GM21619 (cell line): ENCODE measurements around the gene NEO1.
"Not testable (repeated sequence)": the region's sequence is repeated elsewhere in the genome, so short reads cannot be mapped to it uniquely, and the experiment has no call there.

ENCODE experiments used
- ATAC-seq: cut with Tn5 transposase; IDR thresholded peaks from one replicate; pipeline ENCODE4 v1.9.1; 2021; ENCODE audit not compliant: unreplicated experiment

Gene NEO1

DNA sequence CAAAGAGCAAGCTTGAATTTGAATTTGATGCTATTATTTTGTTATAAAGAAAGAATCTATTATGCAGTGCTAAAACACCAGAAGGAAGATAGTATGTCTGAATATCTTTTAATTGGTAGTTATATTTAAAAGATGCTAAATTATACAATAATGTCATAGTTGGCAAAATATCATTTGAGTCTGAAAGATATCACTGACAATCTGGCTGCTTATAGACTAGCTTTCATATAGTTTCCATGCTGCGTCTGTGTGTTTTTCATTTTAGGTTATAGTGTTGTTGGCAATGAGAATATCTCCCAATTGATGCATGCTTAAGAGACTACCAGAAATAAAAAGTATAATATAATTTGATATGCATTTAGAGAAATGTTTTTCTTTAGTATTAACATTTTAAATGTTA is 142.9 kb downstream of the NEO1 start:
- no peak for ATAC-seq

DNA sequence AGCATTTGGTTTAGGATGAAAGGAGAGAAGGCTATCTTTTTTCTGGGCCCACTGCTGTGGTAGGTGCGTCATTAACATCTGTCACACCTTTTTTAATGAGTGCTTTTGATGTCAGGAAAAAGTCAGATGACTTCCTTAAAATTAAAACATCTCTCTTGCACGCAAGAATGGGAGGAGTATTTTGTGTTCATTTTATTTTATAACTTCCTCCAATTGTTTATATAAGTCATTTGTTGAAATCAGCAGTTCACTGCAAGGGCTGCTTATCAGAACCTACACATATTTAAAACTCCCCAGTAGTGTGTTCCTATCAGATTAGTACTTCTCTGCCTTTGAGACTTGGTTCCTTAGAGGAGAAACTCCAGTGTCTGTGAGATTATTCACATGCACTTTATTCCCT is 143.8 kb downstream of the NEO1 start:
- no peak for ATAC-seq

DNA sequence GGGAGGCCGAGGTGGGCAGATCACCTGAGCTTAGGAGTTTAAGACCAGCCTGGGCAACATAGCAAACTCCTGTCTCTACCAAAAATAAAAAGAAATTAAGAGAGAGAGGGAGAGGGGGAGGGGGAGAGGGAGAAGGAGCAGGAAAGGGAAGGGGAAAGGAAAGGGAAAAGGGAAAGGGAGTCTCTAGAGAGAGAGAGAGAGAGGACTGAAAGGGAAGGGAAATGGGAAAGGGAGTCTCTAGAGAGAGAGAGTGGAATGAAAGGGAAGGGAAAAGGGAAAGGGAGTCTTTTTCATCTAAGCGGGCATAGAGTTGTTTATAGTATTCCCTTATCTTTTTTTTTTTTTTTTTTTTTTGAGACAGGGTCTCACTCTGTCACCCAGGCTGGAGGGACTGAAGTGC is 148.1 kb downstream of the NEO1 start:
- ATAC-seq = no peak

DNA sequence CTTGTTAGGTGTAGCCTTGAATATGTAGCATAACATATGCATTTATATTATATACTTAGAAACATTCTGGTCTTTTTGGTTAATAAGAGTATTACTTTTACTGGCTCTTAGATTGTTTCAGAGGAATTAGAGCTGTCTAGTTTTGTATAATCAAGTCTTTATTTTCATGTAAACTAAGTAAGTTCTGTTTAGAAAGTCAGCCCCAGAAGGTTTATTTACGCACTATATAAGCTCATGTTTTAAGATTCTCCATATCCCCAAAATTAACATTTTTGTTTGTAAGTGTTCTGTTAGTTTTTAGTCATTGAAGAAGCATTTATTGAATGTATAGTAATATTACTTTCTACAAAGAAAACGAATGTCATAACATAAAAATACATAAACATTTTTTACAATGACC is 158.4 kb downstream of the NEO1 start:
- no peak for ATAC-seq

DNA sequence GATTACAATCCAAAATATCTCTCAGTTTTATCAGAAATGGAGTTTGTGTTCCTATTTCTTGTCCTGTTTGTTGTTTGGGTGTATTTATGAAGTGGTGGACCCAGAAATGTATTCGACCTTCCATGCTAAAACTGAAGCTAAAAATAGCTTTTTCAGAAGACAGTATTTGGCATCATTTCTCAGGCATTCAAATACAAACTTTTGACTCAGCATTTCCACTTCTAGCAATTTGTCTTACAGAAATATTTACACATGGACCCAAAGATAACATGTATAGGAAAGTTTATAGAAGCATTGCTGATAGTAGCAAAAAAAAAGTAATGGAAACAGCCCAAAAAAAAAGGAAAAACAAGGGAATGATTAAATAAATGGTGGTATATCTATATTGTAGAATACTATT is 160.2 kb downstream of the NEO1 start:
- ATAC-seq = no peak

DNA sequence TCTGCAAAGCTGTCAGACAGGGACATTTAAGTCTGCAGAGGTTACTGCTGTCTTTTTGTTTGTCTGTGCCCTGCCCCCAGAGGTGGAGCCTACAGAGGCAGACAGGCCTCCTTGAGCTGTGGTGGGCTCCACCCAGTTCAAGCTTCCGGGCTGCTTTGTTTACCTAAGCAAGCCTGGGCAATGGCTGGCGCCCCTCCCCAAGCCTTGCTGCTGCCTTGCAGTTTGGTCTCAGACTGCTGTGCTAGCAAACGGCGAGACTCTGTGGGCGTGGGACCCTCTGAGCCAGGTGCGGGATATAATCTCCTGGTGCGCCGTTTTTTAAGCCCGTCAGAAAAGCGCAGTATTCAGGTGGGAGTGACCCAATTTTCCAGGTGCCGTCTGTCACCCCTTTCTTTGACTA is 169.2 kb downstream of the NEO1 start:
- ATAC-seq = not testable (repeated sequence)

DNA sequence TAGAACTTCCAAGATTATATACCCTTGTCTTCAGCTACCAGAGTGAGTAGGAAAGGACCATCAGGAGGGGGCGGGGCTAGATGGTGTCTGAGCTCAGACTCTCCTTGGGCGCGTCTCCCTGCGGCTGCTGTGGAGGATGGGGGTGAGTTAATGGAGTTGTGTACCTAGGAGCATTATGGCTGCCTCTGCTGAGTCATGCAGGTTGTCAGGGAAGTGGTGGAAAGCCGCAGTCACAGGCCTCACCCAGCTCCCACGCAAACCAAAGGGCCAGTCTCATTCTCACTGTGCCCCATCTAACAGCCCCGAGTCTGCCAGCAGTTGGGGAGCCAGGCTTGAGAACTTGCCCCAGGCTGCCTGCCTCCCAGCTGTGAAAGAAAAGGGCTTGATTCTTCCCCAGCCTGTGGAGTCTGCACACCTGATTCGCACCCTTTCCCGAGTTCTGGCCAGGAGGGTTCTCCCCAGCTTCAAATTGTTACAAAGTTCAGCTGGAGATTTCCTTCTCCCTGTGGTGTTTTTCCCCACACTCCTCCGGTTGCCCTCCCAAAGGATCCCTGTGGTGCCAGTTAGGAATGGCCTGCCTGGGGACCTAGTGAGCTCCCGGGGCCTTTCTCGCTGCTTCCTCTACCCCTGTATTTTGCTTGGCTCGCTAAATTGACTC is 173.2 kb downstream of the NEO1 start:
- no peak for ATAC-seq

DNA sequence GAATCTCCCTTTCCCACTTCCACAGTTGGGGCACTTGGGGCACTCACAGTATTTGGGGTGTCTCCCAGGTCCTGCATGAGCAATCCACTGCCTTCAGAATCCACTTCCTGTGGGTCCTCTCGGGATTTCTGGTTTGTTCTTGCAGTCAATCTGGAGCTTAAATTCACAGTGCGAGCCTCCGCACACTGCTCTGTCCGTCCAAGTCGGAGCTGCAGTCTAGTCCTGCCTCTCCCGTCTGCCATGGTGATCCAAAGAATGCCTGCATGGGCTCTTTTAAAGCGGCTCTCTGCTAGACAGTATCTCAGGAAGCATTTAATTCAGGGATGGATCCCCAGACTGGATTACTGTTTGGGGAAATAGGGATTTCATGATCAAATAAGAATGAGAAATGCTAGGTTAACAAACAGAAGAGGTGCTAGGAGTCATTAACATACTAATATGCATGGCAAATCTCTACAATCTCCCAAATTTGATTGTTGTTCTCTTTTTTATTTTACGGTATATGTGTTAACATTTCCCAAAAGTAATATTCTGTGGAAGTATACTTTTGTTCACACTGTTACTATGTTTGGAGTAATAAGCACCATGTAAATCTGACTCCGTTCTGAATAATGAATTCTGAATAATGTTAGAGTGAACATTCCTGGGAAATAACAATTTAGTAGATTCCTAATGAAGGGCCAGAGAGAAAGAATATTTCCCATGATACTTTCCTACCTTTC is 174.0 kb downstream of the NEO1 start:
- no peak for ATAC-seq

DNA sequence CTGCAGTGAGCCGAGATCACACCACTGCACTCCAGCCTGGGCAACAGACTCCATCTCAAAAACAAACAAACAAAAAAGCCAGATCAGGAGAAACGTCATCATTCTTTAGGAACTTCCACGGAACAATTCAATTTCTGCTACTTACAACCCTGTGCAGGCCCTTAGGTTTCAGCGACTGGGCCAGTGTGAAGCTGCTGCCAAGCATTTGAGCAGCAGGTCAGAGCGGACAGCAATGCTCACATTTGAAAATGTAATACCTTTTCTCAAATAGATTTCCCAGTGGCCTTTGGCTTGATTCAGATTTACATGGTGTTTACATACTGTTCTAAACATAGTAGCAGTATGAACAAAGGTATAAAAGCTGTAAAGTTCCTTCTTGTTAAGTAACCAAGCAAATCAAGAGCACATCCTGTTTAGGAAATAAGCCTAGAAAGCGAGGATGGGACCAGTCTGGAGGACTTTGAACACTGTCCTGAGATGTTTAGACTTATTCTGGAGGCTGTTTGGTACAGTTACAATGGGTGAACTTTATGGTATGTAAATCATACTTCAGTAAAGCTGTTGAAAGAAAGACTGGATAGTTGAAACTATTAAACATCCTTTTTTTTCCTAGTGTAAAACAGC is 175.3 kb downstream of the NEO1 start:
- no peak for ATAC-seq

DNA sequence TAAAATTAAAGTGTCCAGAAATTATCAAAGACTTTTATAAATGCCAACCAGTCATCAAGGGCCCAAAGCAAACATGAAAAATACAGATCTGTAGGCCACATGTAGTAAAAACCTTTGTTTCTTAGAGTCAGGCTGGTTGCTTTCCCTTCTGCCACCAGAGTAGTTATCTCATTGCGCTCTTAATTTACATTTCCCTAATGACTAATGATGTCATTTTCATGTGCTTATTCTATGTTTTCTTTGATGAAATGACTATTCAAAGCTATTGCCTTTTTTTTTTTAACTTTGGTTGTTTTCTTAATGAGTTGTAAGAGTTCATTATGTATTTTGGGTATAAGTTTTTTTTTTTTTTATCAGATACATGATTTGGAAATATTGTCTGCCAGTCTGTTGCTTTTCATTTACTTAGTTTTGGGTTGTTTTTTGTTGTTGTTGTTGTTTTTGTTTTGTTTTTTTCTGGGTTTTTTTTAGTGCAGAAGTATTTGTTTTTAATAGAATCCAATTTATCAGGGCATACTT is 175.9 kb downstream of the NEO1 start:
- ATAC-seq = no peak

DNA sequence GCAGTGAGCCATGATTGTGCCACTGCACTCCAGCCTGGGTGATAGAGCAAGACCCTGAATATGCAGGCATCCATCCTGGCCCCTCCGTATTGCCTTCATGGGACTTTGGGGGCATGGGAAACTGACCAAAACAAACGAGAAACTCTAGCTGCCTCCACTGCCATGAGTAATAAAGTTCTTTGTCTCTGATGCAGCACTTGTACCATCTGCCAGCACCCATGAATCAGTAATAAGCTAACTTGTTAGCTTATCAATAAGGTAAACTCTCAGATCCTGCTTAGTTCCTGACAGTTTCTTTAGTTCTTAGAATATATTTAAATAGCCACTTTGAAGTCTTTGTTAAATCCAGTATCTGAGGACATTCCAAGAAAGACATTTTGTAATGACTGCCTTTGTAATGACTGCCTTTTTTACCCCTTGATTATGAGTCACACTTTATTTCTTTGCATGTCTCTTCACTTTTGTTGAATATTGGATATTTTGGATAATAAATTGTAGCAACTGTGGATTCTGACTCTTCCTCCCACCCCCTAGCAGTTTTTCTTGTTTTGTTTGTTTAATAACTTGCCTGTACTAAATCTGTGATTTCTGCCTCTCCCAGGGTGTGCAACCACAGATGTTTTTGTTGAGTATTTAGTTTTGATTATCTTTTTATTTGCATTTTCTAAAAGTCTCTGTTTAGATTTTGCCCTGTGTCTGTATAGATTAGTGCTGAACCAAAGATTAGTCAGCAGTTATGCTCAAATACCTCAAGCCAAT is 179.6 kb downstream of the NEO1 start:
- no peak for ATAC-seq

DNA sequence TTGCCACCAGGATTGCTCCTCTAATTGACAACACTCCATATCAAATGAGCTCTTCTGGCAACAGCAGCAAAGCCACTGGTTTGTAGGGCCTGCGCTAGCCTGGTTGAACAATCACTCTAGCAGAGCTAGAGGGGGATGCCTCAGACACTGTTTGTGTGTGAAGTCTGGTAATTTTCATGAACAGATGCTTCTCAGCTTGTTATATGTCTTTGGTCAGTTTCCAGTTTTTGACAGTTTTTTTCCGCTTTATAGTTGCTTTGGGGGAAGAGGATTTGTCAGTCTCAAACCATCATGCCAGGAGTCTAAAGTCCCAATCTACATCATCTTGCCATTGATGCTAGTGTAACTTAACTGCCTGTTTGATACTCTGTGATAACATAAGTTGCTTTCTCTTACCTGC is 180.5 kb downstream of the NEO1 start:
- ATAC-seq = no peak

DNA sequence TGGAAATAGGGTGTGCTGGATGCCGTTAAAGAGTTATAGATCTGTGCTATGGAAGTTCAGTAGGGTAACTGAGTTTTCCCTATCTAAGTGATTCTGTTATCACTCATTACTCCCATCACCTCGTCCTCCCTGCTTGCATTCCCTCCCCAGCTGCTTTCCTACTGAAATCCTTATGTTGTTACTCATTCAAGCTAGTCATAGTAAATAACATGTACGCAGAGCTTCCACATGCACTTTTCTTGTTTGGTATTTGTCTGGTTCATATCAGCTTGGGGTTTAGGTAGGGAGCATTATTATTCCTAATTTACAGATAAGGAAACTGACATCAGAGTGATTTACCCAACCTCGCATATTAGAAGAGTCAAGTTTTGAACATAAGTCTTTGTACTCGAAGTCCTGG is 181.4 kb downstream of the NEO1 start:
- ATAC-seq = no peak

DNA sequence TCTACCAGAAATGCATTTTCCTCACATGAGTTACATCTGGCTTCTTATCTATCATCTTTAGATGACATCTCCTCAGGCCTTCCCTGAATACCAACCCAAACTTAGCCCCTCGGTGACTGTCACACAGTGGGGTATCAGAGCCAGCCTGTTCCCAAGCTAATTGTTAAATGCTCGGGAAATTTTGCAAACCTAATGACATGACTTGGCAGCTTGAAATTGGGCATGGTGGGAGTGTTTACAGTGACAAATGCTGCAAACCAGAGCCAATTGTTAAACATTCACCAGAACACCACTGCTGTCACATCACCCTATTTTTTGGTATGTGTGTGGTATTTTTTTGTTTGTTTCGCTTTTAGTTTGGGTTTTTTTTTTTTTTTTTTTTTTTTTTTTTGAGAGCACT is 185.6 kb downstream of the NEO1 start:
- ATAC-seq = no peak

DNA sequence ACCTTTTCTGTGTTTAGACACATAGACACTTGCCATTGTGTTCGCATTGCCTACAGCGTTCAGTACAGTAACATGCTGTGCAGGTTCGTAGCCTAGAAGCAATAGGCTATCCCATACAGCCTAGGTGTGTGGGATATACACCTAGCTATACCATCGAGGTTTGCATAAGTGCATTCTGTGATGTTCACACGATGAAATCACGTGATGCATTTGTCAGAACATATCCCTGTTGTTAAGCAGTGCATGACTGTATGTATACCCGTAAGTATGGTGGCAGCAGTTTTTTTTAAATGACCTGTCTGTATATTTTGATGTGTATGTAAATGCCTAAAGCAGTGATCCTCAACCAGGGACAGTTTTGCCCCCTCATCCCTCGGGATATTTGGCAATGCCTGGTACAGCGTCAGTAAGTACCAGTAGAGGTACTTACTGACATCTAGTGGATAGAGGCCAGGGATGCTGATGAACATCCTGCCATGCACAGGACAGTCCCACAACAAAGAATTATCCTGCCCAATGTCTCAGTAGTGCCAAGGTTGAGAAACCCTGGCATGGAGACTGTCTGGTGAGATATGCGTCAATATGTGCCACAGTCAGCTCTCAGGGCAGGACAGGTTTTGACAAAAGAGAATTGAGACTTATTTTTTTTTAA is 187.4 kb downstream of the NEO1 start:
- ATAC-seq = no peak

DNA sequence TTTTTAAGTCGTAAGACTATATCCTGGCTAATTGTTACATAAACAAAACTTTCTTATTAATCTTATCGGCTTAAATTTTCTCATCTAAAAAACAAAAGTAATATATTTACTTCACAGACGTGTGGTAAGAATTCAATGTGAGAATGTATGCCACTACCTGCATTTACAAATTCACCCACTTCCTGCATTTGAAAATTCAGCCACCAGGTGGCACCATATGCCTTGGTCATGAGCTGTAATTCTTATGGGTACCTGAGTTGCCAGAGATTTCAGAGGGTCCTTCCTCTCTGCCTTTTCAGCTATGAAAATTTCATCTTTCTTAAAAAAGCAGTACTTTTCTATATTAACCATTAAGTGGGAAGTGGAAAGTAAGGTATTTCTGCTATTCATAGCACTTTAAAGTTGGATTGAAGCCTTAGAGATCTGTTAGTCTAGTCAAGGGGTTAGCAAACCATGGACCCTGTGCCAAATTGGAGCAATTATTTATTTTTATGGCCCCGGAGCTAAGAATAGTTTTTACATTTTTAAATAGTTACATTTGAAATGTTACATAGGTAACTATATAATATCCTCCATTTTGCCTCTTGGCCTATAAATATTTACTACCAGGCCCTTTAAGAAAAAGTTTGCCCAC is 188.7 kb downstream of the NEO1 start:
- no peak for ATAC-seq

DNA sequence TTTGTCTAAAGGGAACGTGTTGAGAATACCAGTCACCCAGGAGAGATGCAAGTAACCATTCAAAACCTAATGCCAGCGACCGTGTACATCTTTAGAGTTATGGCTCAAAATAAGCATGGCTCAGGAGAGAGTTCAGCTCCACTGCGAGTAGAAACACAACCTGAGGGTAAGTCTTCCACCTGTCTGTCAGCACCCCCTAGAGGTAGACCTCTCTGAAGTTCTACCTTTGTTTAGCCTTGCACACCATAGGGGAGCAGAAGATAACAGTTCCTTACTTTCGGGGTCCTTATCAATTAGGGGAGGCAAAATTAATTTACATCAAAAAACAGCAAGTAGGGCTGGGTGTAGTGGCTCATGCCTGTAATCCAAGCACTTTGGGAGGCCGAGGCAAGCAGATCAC is 192.1 kb downstream of the NEO1 start:
- no peak for ATAC-seq

DNA sequence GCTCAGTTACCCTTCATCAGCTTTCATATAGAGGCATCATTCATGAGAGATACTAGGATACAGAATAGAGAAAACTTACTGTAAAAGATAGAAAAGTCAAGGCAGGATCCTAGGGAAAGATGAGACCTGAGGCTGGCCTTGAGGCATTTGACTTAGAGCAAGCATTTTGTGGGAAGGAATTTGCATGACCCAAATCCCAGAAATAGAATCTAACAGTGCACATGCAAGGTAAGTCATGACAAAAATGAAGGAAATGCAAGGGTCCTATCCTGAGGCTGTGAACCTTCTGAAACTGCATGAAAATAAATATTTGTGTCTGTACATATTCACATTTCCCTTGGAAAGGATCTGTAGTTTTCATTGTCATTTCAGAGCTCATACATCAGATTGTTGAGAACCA is 194.2 kb downstream of the NEO1 start:
- ATAC-seq = no peak

DNA sequence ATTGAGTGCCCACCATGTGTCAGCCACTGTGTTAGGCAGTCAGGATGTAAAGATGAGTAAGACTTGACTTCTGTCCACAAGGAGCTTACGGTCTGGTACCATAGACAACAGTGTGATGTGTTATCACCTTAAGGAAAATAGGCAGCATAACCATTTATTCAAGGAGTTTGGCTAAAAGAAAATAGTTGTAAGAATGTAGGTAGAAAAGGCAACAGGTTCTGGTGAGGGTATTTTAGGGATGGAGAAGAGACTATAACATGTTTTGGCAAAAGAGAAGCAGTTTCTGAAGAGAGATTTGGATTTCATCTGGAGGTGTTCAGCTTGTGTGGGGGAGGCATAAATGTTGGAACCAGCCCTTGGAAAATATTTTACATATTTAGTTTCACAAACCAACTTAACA is 194.6 kb downstream of the NEO1 start:
- no peak for ATAC-seq

DNA sequence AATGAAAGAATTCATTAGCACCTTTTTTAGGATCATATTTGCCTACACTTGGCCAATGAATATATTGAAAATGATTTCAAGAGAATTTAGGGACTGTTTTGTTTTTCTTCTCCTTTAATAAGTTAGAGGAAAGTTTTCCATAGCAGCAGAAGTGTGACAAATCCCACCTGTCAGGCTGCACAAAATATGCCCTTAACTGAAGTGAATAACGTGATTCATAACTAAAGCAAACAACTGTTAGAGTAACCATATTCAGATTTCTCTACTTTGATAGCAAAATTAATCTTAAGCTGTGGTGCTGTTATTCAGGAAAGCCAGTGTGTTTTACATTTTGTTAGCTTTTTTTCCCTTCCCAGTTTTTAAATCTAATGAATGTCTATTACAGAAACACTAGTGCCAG is 195.1 kb downstream of the NEO1 start:
- no peak for ATAC-seq

DNA sequence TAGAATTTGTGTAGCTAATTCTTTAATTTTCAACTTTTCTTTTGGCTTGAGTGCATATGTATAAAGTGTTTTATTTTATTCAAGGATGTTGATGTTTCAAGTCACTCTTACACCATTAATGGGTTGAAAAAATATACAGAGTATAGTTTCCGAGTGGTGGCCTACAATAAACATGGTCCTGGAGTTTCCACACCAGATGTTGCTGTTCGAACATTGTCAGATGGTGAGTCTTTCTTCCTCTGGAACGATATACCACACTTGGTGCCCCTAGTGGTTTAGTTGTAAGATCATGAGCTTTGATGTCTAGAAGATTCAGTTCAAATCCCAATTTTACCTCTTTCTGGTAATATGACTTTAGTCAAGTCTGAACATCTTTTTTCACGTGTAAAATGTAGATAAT is 197.2 kb downstream of the NEO1 start:
- no peak for ATAC-seq
